ENCODE measurements around the gene APOO. TPM values are rescaled to one million over a fixed set of nuclear protein-coding genes. Genes with fewer than 3 reads are reported as not detected.

APOO gene
- total and polyA plus RNA-seq, 2 experiments from 2014 or later, result 32.8 to 72.4 TPM

DNA sequence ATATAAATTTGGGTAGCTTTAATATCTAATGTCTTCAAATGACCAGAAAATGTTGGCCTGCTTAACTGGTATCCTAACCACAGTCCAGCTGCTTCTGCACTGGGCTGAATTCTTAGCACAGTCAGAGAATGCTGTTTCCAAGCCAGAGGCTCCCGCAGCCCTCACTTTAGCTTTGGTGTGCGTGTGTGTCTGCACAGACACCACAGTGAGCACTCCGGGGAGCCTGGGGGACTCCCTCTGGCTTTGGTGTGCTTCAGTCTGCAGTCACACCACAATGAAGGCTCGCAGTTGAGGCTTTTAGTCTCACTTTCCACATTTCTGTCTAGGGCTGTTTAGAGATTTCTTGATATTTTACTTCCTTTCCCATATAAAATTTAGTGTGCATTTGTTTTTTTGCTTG, 53.6 kb downstream of the APOO start:
- Histone ChIP-seq H3K27me3 (ENCODE audit: insufficient read depth) (no peaks in the 10 kb centered on the region), H2AFZ (no peak overlapping the region), H3F3A (replicated peaks; ENCODE audit: low read depth) (no peaks in the 10 kb centered on the region), H3K36me3 (ENCODE audit: insufficient read depth) (no peaks in the 10 kb centered on the region), H3K27ac (ENCODE audit: low read depth) (no peak overlapping the region), H3K9me2 (ENCODE audit: insufficient read depth) (no peaks in the 10 kb centered on the region), H3K4me2 (no peak overlapping the region), H3K4me1 (ENCODE audit: insufficient read depth) (no peaks in the 10 kb centered on the region), H3K79me2 (replicated peaks; ENCODE audit: insufficient read depth) (no peaks in the 10 kb centered on the region), H4K20me1 (replicated peaks; ENCODE audit: insufficient read depth) (no peaks in the 10 kb centered on the region), H3K4me3 (no peak overlapping the region)
- TF ChIP-seq ZNF114 (CRISPR knock-in tag; IDR thresholded peaks at IDR 0.05) (no peak), POLR2AphosphoS5 (IDR thresholded peaks at IDR 0.05; ENCODE audit: low read depth) (no peak), STAT1 (IDR thresholded peaks at IDR 0.05; ENCODE audit: unreplicated experiment) (no peak), ZNF331 (CRISPR knock-in tag; IDR thresholded peaks at IDR 0.05; ENCODE audit: low read depth) (no peak), EZH2 (IDR thresholded peaks at IDR 0.05; ENCODE audit: low read depth, unreplicated experiment) (no peak), EZH2phosphoT487 (IDR thresholded peaks at IDR 0.05; ENCODE audit: unreplicated experiment) (no peak), JUNB (IDR thresholded peaks at IDR 0.05; ENCODE audit: unreplicated experiment) (no peak), CTCF (conservative IDR thresholded peaks at IDR 0.05; ENCODE audit: low read depth in 2 of 2) (no peak), ZNF462 (CRISPR knock-in tag; IDR thresholded peaks at IDR 0.05) (no peak), CREB1 (CRISPR knock-in tag; IDR thresholded peaks at IDR 0.05; ENCODE audit: low read depth) (no peak), NANOG (IDR thresholded peaks at IDR 0.05; ENCODE audit: borderline replicate concordance) (no peak), ETS1 (IDR thresholded peaks at IDR 0.05) (no peak), REST (IDR thresholded peaks at IDR 0.05; ENCODE audit: unreplicated experiment) (no peak)
- Mint-ChIP-seq H3K4me3 (no peak overlapping the region), H3K9me3 (no peaks in the 10 kb centered on the region), H3K27me3 (ENCODE audit: insufficient read depth, low read depth, poor library complexity) (no peaks in the 10 kb centered on the region), H3K36me3 (ENCODE audit: low read depth) (peaks cover 8% of the 10 kb centered on the region; the same call in 2 of the 3 replicates), H3K4me1 (no peaks in the 10 kb centered on the region), H3K27ac (no peak overlapping the region)
- ATAC-seq (no peak), DNase-seq (ENCODE audit: low spot score) (no peak)
